Psoas muscle (tissue), 8 donors: ENCODE results near the gene TRMT13. TPM values are rescaled to one million over a fixed set of nuclear protein-coding genes. Genes with fewer than 3 reads are reported as not detected.

Experiments
- ATAC-seq, 4 donors: fragments of 200-7000 bp; cut with Tn5 transposase; one replicate each; pipeline ENCODE4 v1.9.1; 2020; ENCODE audit warnings: moderate library complexity in 3 of 4, mild to moderate bottlenecking in 2 of 4
- DNase-seq, 2 donors: peaks; one replicate each; pipeline ENCODE4 v3.0.0-alpha.2; 2020
- H3K27ac ChIP-seq: fragments of 200-600 bp; one replicate; pipeline ENCODE4 v1.8.0; 2022
- H3K27me3 ChIP-seq, 3 donors: fragments of 200-600 bp in 1 of 3; one replicate each; pipeline versions ENCODE4 v1.6.1 to v1.8.0; 2013 to 2022; ENCODE audit warnings: low read length in 2 of 3, mild to moderate bottlenecking in 2 of 3, moderate library complexity in 1 of 3; ENCODE audit not compliant: insufficient read depth in 3 of 3
- H3K36me3 ChIP-seq, 2 donors: fragments of 200-600 bp in 1 of 2; one replicate each; pipeline versions ENCODE4 v1.6.1 to v1.8.0; 2013 to 2022; ENCODE audit warnings: low read depth in 1 of 2, mild to moderate bottlenecking in 1 of 2, moderate library complexity in 1 of 2; ENCODE audit not compliant: insufficient read depth in 1 of 2
- H3K4me1 ChIP-seq: fragments of 200-600 bp; one replicate; pipeline ENCODE4 v1.8.0; 2022
- H3K4me3 ChIP-seq: fragments of 200-600 bp; one replicate; pipeline ENCODE4 v1.8.0; 2022; ENCODE audit warnings: mild to moderate bottlenecking
- H3K9me3 ChIP-seq: fragments of 200-600 bp; one replicate; pipeline ENCODE4 v1.8.0; 2022
- WGBS, 3 donors: extraction: QIAGEN DNeasy Blood & Tissue Kit; methylation state at CpG; one replicate each; pipeline versions ENCODE4 v1.1.6 to v1.1.7; 2013; 5-methylcytosine and 5-hydroxymethylcytosine counted together
- intact Hi-C, 2 donors: fragments of 100-400 bp; cut with DNase I; formaldehyde crosslinking; loops; one replicate each; pipeline versions ENCODE4 v1.11.0 to v1.14.2; 2022
- long read RNA-seq, 2 donors: library from polyadenylated mRNA; unstranded; transcript quantifications; one replicate each; pipeline ENCODE4 v2.0.0, GENCODE V29; 2021
- polyA plus RNA-seq, 3 donors: library from polyadenylated mRNA; stranded (reverse); fragments of 200-250 nt; gene quantifications; one replicate each; pipeline ENCODE4 v1.2.3, GENCODE V29; 2013
- total RNA-seq, 4 donors: library from RNA; stranded (reverse); fragmentation: NEBNext Ultra II Directional in 2 of 4; extraction: Animal tissue kit (Norgen Biotek cat#: 25700) in 2 of 4; gene quantifications; one replicate each; pipeline versions ENCODE4 v1.2.1 to v1.2.4, GENCODE V29; 2021 to 2023
- TF ChIP-seq, protein P1 (sequence below): fragments of 200-600 bp; IDR thresholded peaks from one replicate; pipeline ENCODE4 v1.8.0; 2022; ENCODE audit warnings: antibody characterized with exemption
- donor health status: healthy with polysubstance abuse.
- donor health status: DM: no; HTN: no; CAD: no; lungs with moderate emphysema.
- donor health status: Bipolar disorder and iron deficiency.
- donor health status: healthy.
- donor health status: DM: yes; HTN: yes; CAD: no.
- donor health status: DM: no; HTN: no; CAD: no.
- donor health status: DM: no; HTN: no; CAD: no.
- donor health status: DM: yes; HTN: yes; CAD: no.

TRMT13 gene, protein sequence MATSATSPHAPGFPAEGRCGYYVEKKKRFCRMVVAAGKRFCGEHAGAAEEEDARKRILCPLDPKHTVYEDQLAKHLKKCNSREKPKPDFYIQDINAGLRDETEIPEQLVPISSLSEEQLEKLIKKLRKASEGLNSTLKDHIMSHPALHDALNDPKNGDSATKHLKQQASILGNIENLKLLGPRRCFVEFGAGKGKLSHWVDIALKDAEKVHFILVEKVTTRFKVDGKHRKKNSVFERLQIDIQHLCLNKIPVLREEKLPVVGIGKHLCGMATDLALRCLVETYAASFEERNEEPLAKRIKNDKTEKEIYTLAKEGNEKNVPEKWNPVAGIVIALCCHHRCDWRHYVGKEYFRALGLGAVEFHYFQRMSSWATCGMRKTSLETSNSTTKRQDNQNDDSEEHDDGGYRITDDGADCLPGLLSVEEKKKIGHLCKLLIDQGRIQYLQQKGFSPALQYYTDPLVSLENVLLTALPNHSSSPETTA
- total RNA-seq (10 to 100 TPM in 1 of 4 donors, 1 to 10 TPM in 3; 4.9 to 12.4 (median 8.6) TPM), polyA plus RNA-seq (10 to 100 TPM in 1 of 3 donors, 1 to 10 TPM in 2; 7.7 to 15.2 (median 9.2) TPM)
- long read RNA-seq, donor 1, partial matches to known transcripts = 0 of 5 reads
- long read RNA-seq, donor 1, other reads (novel, unspliced or antisense) = 2 of 5 reads
- long read RNA-seq, donor 2, transcript TRMT13-202 (11 exons, 3,129 nt) = major isoform, 5 of 14 reads
- long read RNA-seq, donor 2, partial matches to known transcripts = 3 of 14 reads
- long read RNA-seq, donor 2, other reads (novel, unspliced or antisense) = 5 of 14 reads

GRCh38 chr1:100132566-100133477, at the start of gene TRMT13, which contains the start of gene SASS6:
TSS of gene TRMT13 (plus strand) at chr1:100133163. CDS start at chr1:100133169, 6 bp downstream.
TSS of gene SASS6 (minus strand) at chr1:100132930. CDS start at chr1:100132814, 116 bp downstream.
- TF ChIP-seq, protein P1, sequence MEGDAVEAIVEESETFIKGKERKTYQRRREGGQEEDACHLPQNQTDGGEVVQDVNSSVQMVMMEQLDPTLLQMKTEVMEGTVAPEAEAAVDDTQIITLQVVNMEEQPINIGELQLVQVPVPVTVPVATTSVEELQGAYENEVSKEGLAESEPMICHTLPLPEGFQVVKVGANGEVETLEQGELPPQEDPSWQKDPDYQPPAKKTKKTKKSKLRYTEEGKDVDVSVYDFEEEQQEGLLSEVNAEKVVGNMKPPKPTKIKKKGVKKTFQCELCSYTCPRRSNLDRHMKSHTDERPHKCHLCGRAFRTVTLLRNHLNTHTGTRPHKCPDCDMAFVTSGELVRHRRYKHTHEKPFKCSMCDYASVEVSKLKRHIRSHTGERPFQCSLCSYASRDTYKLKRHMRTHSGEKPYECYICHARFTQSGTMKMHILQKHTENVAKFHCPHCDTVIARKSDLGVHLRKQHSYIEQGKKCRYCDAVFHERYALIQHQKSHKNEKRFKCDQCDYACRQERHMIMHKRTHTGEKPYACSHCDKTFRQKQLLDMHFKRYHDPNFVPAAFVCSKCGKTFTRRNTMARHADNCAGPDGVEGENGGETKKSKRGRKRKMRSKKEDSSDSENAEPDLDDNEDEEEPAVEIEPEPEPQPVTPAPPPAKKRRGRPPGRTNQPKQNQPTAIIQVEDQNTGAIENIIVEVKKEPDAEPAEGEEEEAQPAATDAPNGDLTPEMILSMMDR = no peak
- peak within 1 kb of the TSS; percentile 92 for H3K4me3 ChIP-seq
- peak within 1 kb of the TSS; percentile 87 for H3K27ac ChIP-seq
- H3K9me3 ChIP-seq = no peaks in the 10 kb centered on the region
- WGBS, 3 donors = 0 to 1% (median 0%) methylated on average over 57 of the region's 57 CpGs
- intact Hi-C loops = loop anchor here in 1 of 2 donors (5.0 kb wide), 3 partner anchors 114 to 319 kb away; partner anchors contain the start of genes CDC14A and DBT
- H3K36me3 ChIP-seq = peaks cover 6 to 13% of the 10 kb centered on the region in 2 donors
- DNase-seq (peak; percentile 97 to 98), ATAC-seq (peak; percentile 98 to 100 (median 99))
- H3K4me1 ChIP-seq = peaks cover 30% of the 10 kb centered on the region
- no peaks in the 10 kb centered on the region for H3K27me3 ChIP-seq

- 93 to 95% (median 95%) methylated on average over 1 of the region's 1 CpG for WGBS, 3 donors
- intact Hi-C loops = no loop called here
- peaks cover 0 to 38% of the 10 kb centered on the region in 2 donors for H3K36me3 ChIP-seq
- no peak overlapping the region for H3K4me3 ChIP-seq
- no peaks in the 10 kb centered on the region for H3K4me1 ChIP-seq
- TF ChIP-seq, protein P1 = no peak
- DNase-seq (no peak), ATAC-seq (no peak)
- H3K27ac ChIP-seq = no peak overlapping the region
- H3K9me3 ChIP-seq = no peaks in the 10 kb centered on the region
- no peaks in the 10 kb centered on the region for H3K27me3 ChIP-seq
These were observed 45.6 kb upstream of the TRMT13 start for GRCh38 chr1:100087396-100087795.

DNA sequence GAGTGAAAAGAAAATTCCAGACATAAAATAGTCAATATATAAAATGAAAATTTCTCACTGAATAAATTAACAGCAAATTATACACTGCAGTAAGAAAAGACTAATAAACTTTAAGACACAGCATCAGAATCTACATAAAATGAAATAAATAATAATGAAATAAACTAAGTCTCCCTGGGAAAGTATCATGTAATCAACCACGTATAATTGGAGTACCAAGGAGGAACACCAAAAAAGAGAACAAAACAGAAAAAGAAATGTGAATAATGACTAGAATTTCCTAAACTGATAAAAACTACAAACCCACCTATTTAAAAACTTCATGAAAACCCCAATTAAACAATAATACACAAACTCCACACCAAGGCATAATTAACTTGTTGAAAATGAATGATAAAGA, 43.9 kb upstream of the TRMT13 start:
- no peak for ATAC-seq
- TF ChIP-seq, protein P1 = no peak
- H3K4me1 ChIP-seq = no peaks in the 10 kb centered on the region
- peaks cover 0 to 30% of the 10 kb centered on the region in 2 donors for H3K36me3 ChIP-seq
- no peak overlapping the region for H3K27ac ChIP-seq
- H3K27me3 ChIP-seq = no peaks in the 10 kb centered on the region
- 93 to 100% (median 95%) methylated on average over 1 of the region's 1 CpG for WGBS, 3 donors
- no peaks in the 10 kb centered on the region for H3K9me3 ChIP-seq
- H3K4me3 ChIP-seq = no peak overlapping the region
- no peak for DNase-seq
- intact Hi-C loops = no loop called here

DNA sequence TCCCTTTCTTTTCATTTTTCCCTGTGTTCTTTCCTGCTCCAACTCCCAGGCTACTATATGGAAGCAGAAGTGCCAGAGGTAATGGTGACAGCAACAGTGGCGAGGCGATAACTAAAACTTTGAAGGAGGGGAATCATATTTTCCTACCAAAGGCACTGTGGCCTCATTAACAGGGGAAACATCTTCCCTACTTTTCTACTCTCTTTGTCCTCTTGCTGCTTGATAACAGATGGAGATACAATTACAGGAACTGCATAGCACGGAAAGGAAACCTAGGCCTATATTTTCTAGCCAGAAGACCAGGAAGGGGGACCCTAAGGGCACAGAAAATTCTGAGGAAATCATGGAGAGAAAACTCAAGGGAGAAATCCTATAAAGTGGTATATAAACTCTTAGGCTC, 42.5 kb upstream of the TRMT13 start:
- ATAC-seq = no peak
- H3K27me3 ChIP-seq = no peaks in the 10 kb centered on the region
- 80 to 86% (median 82%) methylated on average over 3 of the region's 3 CpGs for WGBS, 3 donors
- no peak overlapping the region for H3K27ac ChIP-seq
- intact Hi-C loops = no loop called here
- no peaks in the 10 kb centered on the region for H3K4me1 ChIP-seq
- H3K9me3 ChIP-seq = peaks cover 6% of the 10 kb centered on the region
- peaks cover 0 to 30% of the 10 kb centered on the region in 2 donors for H3K36me3 ChIP-seq
- TF ChIP-seq, protein P1 = no peak
- no peak overlapping the region for H3K4me3 ChIP-seq
- no peak for DNase-seq
